Measurements from ENCODE around the gene GPR152. TPM values are rescaled to one million over a fixed set of nuclear protein-coding genes. Genes with fewer than 3 reads are reported as not detected.

Gene GPR152
- total RNA-seq, 1 donor, result not detected

DNA sequence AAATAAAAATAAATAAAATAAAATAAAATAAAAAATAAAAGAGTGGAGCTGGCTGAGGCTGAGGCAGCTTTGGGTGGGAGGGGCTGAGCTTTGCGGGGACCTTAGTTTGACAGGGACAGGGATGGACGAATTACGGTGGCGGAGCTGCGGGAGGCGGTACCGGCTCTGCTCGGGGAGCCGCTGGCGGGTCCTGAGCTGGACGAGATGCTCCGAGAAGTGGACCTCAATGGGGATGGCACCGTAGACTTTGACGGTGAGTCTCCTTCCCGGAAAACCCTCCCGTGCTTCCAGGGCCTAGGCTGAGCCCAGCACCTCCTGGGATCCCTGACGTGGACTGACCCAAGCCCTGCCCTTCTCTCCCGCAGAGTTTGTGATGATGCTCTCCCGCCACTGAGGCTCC, 5.7 kb upstream of the GPR152 start:
- no peaks in the 10 kb centered on the region for H4K20me1 ChIP-seq (ENCODE audit: insufficient read depth, low read length)
- no peaks in the 10 kb centered on the region for H3K9me3 ChIP-seq (ENCODE audit: low read depth, low read length)
- peak; percentile 41 for DNase-seq (ENCODE audit: insufficient read length, low spot score, missing footprints)
- H3K36me3 ChIP-seq (ENCODE audit: insufficient read depth, low read length), result no peaks in the 10 kb centered on the region
- no peak overlapping the region for H3K27ac ChIP-seq (ENCODE audit: low read depth, low read length)
- no peak overlapping the region for H2AFZ ChIP-seq (ENCODE audit: low read length)
- peaks cover 3% of the 10 kb centered on the region for H3K27me3 ChIP-seq (ENCODE audit: insufficient read depth, low read length)
- TF ChIP-seq, protein P1, sequence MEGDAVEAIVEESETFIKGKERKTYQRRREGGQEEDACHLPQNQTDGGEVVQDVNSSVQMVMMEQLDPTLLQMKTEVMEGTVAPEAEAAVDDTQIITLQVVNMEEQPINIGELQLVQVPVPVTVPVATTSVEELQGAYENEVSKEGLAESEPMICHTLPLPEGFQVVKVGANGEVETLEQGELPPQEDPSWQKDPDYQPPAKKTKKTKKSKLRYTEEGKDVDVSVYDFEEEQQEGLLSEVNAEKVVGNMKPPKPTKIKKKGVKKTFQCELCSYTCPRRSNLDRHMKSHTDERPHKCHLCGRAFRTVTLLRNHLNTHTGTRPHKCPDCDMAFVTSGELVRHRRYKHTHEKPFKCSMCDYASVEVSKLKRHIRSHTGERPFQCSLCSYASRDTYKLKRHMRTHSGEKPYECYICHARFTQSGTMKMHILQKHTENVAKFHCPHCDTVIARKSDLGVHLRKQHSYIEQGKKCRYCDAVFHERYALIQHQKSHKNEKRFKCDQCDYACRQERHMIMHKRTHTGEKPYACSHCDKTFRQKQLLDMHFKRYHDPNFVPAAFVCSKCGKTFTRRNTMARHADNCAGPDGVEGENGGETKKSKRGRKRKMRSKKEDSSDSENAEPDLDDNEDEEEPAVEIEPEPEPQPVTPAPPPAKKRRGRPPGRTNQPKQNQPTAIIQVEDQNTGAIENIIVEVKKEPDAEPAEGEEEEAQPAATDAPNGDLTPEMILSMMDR (IDR thresholded peaks at IDR 0.05; ENCODE audit: extremely low read depth, low read depth, low read length), result no peak
- H3K79me2 ChIP-seq (ENCODE audit: insufficient read depth, low read length), result no peaks in the 10 kb centered on the region
- H3K4me2 ChIP-seq (ENCODE audit: insufficient read depth, low read length), result no peak overlapping the region
- no peak overlapping the region for H3K4me3 ChIP-seq (ENCODE audit: insufficient read depth, low read length)
- no peaks in the 10 kb centered on the region for H3K4me1 ChIP-seq (ENCODE audit: insufficient read depth, low read length)

DNA sequence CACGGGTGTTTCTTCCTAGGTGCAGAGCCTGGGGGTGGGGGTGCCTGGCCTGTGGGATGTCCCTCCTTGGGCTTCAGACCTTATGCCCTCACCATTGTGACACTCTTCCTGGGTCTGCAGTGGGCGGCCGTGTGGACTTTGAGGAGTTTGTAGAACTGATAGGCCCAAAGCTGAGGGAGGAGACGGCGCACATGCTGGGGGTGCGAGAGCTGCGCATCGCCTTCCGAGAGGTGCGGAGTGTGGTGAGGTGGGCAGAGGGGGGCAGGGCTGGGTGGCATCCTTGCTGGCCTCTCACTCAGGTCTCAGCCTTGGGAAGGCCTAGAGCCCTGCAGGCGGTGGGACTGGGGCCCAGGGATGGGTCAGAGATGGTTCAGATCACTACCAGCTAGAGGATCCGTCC, 4.9 kb upstream of the GPR152 start:
- Histone ChIP-seq H3K79me2 (ENCODE audit: insufficient read depth, low read length) (no peaks in the 10 kb centered on the region), H3K4me2 (ENCODE audit: insufficient read depth, low read length) (no peak overlapping the region), H3K27ac (ENCODE audit: low read depth, low read length) (no peak overlapping the region), H3K4me1 (ENCODE audit: insufficient read depth, low read length) (no peaks in the 10 kb centered on the region), H4K20me1 (ENCODE audit: insufficient read depth, low read length) (no peaks in the 10 kb centered on the region), H3K9me3 (ENCODE audit: low read depth, low read length) (no peaks in the 10 kb centered on the region), H2AFZ (ENCODE audit: low read length) (no peak overlapping the region), H3K36me3 (ENCODE audit: insufficient read depth, low read length) (no peaks in the 10 kb centered on the region), H3K27me3 (ENCODE audit: insufficient read depth, low read length) (peaks cover 3% of the 10 kb centered on the region), H3K4me3 (ENCODE audit: insufficient read depth, low read length) (no peak overlapping the region)
- TF ChIP-seq, protein P1 (IDR thresholded peaks at IDR 0.05; ENCODE audit: extremely low read depth, low read depth, low read length), result no peak
- DNase-seq (ENCODE audit: insufficient read length, low spot score, missing footprints), result peak; percentile 59

DNA sequence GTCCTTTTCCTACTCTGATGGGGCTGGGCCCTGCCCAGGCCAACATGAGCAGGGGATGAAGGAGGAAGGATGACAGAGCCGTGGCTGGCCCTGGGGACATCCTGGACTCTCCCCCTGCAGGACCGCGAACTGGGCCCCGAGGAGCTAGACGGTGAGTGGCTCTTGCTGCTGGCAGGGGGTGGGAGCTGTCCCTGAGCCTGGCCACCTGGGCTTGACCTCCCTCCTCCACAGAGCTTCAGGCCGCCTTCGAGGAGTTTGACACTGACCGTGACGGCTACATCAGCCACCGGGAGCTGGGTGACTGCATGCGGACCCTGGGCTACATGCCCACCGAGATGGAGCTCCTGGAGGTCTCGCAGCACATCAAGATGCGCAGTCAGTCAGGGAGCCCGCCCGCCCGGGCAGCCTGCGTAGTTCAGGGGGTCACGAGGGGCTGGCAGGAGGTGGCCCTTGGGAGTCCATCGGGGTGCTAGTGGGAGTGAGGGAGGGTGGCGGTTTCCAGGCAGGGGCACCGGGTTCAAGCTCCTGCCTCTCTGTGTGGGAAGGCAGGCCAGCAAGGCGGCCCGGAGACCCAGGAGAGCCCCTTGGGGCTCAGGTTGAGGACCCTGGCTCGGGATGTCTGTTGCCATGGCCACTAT, 3.7 kb upstream of the GPR152 start:
- DNase-seq (ENCODE audit: insufficient read length, low spot score, missing footprints), result peak; percentile 69

DNA sequence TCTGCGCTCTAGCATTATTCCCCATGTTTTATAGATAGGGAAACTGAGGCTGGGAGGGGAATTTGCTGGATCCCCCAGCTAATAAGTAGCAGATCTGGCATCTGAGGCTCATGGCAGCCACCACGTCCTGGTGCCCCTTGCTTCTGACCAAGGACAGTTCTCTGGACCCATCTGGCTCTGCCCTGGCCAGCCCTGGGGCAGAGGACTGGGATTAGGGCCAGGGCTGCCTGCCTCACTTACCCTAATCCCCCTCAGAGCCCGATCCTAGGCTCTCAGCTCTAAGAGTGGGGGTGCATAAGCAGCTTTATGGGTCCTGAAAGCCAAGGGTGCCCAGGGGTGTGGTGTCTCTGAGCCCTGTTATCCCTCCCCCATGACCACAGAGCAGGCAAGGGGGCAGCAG, 2.5 kb upstream of the GPR152 start, which contains the start of gene CABP4:
Gene CABP4 (plus strand): TSS at position 301 of the 400 bp plus-strand sequence. CDS start 70 bp downstream, at position 371.
- no peaks in the 10 kb centered on the region for H3K4me1 ChIP-seq (ENCODE audit: insufficient read depth, low read length)
- H3K79me2 ChIP-seq (ENCODE audit: insufficient read depth, low read length), result no peaks in the 10 kb centered on the region
- H3K36me3 ChIP-seq (ENCODE audit: insufficient read depth, low read length), result no peaks in the 10 kb centered on the region
- TF ChIP-seq, protein P1 (IDR thresholded peaks at IDR 0.05; ENCODE audit: extremely low read depth, low read depth, low read length), result no peak
- H2AFZ ChIP-seq (ENCODE audit: low read length), result no peak within 1 kb of the TSS
- H3K4me3 ChIP-seq (ENCODE audit: insufficient read depth, low read length), result no peak within 1 kb of the TSS
- H3K27ac ChIP-seq (ENCODE audit: low read depth, low read length), result no peak within 1 kb of the TSS
- H4K20me1 ChIP-seq (ENCODE audit: insufficient read depth, low read length), result no peaks in the 10 kb centered on the region
- H3K9me3 ChIP-seq (ENCODE audit: low read depth, low read length), result no peaks in the 10 kb centered on the region
- peak; percentile 67 for DNase-seq (ENCODE audit: insufficient read length, low spot score, missing footprints)
- no peaks in the 10 kb centered on the region for H3K27me3 ChIP-seq (ENCODE audit: insufficient read depth, low read length)
- H3K4me2 ChIP-seq (ENCODE audit: insufficient read depth, low read length), result no peak within 1 kb of the TSS

More for the DNA sequence above, 3.7 kb upstream of the GPR152 start:
- Histone ChIP-seq H3K36me3 (ENCODE audit: insufficient read depth, low read length) (no peaks in the 10 kb centered on the region), H2AFZ (ENCODE audit: low read length) (no peak overlapping the region), H3K4me3 (ENCODE audit: insufficient read depth, low read length) (no peak overlapping the region), H3K79me2 (ENCODE audit: insufficient read depth, low read length) (no peaks in the 10 kb centered on the region), H3K27me3 (ENCODE audit: insufficient read depth, low read length) (peaks cover 2% of the 10 kb centered on the region), H3K9me3 (ENCODE audit: low read depth, low read length) (no peaks in the 10 kb centered on the region), H3K4me2 (ENCODE audit: insufficient read depth, low read length) (no peak overlapping the region), H4K20me1 (ENCODE audit: insufficient read depth, low read length) (no peaks in the 10 kb centered on the region), H3K4me1 (ENCODE audit: insufficient read depth, low read length) (no peaks in the 10 kb centered on the region), H3K27ac (ENCODE audit: low read depth, low read length) (no peak overlapping the region)
- TF ChIP-seq, protein P1 (IDR thresholded peaks at IDR 0.05; ENCODE audit: extremely low read depth, low read depth, low read length), result no peak
